Epithelial cell of esophagus (primary cell): ENCODE results near the gene MLST8.

Experiments used
- DNase-seq: peaks from one replicate; pipeline ENCODE4 v3.0.0; 2010; ENCODE audit warnings: low read depth
- H3K4me3 ChIP-seq: 2 replicates; pipeline ENCODE4 v1.5.1; 2011; ENCODE audit warnings: mild to moderate bottlenecking, low read length, control low read depth
- TF ChIP-seq, protein P1 (sequence below): IDR thresholded peaks from 2 replicates; pipeline ENCODE4 v1.5.1; 2011; ENCODE audit warnings: low read depth, mild to moderate bottlenecking, low read length, control low read depth, inconsistent platforms; ENCODE audit not compliant: insufficient read depth; ENCODE audit errors: missing control alignments

The MLST8 gene

GRCh38 chr16:2189252-2189893, 15.9 kb upstream of the MLST8 start:
- TF ChIP-seq, protein P1, sequence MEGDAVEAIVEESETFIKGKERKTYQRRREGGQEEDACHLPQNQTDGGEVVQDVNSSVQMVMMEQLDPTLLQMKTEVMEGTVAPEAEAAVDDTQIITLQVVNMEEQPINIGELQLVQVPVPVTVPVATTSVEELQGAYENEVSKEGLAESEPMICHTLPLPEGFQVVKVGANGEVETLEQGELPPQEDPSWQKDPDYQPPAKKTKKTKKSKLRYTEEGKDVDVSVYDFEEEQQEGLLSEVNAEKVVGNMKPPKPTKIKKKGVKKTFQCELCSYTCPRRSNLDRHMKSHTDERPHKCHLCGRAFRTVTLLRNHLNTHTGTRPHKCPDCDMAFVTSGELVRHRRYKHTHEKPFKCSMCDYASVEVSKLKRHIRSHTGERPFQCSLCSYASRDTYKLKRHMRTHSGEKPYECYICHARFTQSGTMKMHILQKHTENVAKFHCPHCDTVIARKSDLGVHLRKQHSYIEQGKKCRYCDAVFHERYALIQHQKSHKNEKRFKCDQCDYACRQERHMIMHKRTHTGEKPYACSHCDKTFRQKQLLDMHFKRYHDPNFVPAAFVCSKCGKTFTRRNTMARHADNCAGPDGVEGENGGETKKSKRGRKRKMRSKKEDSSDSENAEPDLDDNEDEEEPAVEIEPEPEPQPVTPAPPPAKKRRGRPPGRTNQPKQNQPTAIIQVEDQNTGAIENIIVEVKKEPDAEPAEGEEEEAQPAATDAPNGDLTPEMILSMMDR, result no peak
- no peak overlapping the region for H3K4me3 ChIP-seq
- no peak for DNase-seq

DNA sequence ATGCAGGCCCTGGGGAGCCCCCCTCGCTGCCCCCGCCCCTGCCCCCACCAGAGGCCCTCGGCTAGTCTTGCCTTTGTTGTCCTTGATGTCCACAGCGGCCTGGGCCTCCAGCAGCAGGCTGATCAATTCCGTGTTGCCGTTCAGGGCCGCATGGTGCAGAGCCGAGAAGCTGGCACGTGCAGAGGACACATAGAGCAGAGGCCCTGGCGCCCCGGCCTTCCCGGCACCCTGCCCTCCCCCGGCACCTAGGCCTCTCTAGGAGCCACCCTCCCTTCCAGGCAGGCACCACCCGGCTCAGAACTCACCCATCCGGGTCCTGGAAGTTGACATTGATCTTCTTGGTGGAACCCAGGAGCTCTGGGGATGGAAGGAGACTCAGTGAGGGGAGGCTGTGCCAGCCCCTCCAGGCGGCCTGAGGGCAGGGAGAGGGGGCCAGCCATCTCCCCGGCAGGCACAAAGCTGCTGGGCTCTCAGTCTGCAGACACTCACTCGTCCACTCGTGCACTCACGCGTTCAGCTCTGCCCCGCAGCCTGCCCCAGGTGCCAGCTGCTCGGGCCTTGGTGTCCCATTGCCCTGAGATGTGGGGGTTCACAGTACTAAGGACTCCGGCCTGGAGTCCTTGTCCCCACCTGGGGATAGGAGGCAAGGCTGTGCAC, 15.1 kb upstream of the MLST8 start:
- TF ChIP-seq, protein P1, result no peak
- DNase-seq, result no peak
- H3K4me3 ChIP-seq, result no peak overlapping the region

DNA sequence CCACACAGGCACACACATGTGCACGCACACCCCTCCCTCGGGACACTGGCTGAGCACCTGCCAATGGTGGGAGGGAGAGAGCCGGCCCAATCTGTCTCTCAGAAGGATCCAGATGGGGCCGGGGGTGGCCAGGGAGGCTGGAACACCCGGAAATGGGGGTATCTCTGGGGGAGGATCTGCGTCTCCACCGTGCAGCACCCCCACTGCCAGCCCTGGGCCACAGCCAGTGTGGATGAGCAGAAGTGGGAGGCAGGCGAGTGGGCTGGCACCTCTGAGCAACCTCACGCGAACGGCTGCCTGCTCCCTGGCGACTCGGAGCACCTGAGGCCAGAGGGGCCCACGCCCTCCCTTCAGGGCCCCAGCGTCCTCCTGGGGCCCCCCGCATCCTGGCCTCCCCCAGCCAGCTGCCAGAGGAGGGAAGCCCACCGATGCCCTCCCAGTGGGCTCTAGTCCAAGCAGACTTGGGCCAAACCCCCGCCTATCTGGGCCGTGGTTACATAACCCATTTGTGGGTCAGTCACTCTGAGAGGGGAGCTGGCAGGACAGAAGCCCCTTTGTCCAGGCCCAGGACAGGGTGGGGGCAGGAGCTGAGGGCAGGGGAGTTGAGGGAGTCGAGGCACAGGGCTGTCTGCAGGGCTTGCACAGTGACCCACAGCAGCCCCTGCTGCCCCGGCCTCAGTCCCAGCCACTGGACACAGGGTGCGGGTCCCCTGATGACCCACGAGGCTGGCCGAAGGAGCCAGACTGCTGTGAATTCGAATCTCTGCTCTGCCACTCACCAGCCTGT, 14.4 kb upstream of the MLST8 start:
- no peak for DNase-seq
- H3K4me3 ChIP-seq, result no peak overlapping the region
- TF ChIP-seq, protein P1, result no peak

GRCh38 chr16:2191446-2191706, 13.9 kb upstream of the MLST8 start:
- TF ChIP-seq, protein P1, result no peak
- DNase-seq, result peak; percentile 52
- no peak overlapping the region for H3K4me3 ChIP-seq

GRCh38 chr16:2194166-2194834, 11.0 kb upstream of the MLST8 start:
- TF ChIP-seq, protein P1, result no peak
- no peak for DNase-seq
- H3K4me3 ChIP-seq, result no peak overlapping the region

- H3K4me3 ChIP-seq, result no peak overlapping the region
- TF ChIP-seq, protein P1, result peak; percentile 61
- peak; percentile 79 for DNase-seq
These were observed 10.4 kb upstream of the MLST8 start for GRCh38 chr16:2194852-2195321.
